22Rv1 (cell line): ENCODE data around the gene SLC13A5.

Experiments used
- H3K27ac ChIP-seq: fragments of 450-650 bp; 2 replicates; pipeline ENCODE4 v1.5.1; 2017
- CTCF ChIP-seq: fragments of 450-650 bp; IDR thresholded peaks from 2 replicates; pipeline ENCODE4 v1.5.1; 2017; ENCODE audit warnings: mild to moderate bottlenecking
- ZFX ChIP-seq: fragments of 450-650 bp; IDR thresholded peaks from 2 replicates; pipeline ENCODE4 v1.6.1; 2017; ENCODE audit warnings: antibody characterized with exemption, borderline replicate concordance

The SLC13A5 gene

GRCh38 chr17:6639586-6640535 is 73.3 kb downstream of the SLC13A5 start:
- H3K27ac ChIP-seq = peak overlapping the region; percentile 93
- TF ChIP-seq CTCF (no peak), ZFX (no peak)

GRCh38 chr17:6639014-6639585 is 74.1 kb downstream of the SLC13A5 start:
- peak overlapping the region; percentile 93 for H3K27ac ChIP-seq
- no peak for TF ChIP-seq CTCF
- TF ChIP-seq ZFX = no peak

GRCh38 chr17:6638046-6638908 is 74.9 kb downstream of the SLC13A5 start:
- TF ChIP-seq CTCF = no peak
- no peak for TF ChIP-seq ZFX
- peak overlapping the region; percentile 93; the same call in 1 of the 2 replicates for H3K27ac ChIP-seq

- TF ChIP-seq ZFX (no peak), CTCF (no peak)
- no peak overlapping the region for H3K27ac ChIP-seq
Measured at GRCh38 chr17:6637458-6637840, 75.7 kb downstream of the SLC13A5 start.

GRCh38 chr17:6636616-6637457 is 76.3 kb downstream of the SLC13A5 start:
- no peak for TF ChIP-seq CTCF
- TF ChIP-seq ZFX = no peak
- no peak overlapping the region for H3K27ac ChIP-seq

- H3K27ac ChIP-seq = no peak overlapping the region
- TF ChIP-seq ZFX (no peak), CTCF (no peak)
Measured at GRCh38 chr17:6636105-6636504, 77.1 kb downstream of the SLC13A5 start.
